Measurements from ENCODE around the gene PDLIM3.
"Not testable (repeated sequence)": the region's sequence is repeated elsewhere in the genome, so short reads cannot be mapped to it uniquely, and the experiment has no call there.

Gene PDLIM3

GRCh38 chr4:185552254-185552653 is 16.9 kb upstream of the PDLIM3 start:
- DNase-seq, result no peak

- DNase-seq, result no peak
Observed at GRCh38 chr4:185550933-185551332, 15.6 kb upstream of the PDLIM3 start.

- DNase-seq, result no peak
Observed at GRCh38 chr4:185549095-185549639, 13.9 kb upstream of the PDLIM3 start.

GRCh38 chr4:185548587-185548986 is 13.3 kb upstream of the PDLIM3 start:
- no peak for DNase-seq

DNA sequence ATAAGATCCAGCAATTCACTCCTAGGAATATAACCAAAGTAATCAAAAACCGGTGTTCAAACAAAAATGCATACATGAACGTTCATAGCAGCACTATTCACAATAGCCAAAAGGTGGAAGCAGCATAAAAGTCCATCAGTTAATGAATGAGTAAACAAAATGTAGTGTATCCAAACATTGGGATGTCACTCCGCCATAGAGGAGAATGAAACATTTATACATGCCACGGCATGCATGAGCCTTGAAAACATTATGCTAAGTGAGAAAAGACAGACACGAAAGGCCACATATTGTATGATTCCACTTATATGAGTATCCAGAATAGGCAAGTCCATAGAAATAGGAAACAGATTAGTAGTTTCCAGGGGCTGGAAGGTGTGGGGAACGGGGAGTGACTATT is 11.0 kb upstream of the PDLIM3 start:
- no peak for DNase-seq

- no peak for DNase-seq
Observed at GRCh38 chr4:185542626-185543315, 7.5 kb upstream of the PDLIM3 start.

- DNase-seq, result no peak
Observed at GRCh38 chr4:185541251-185541727, 6.0 kb upstream of the PDLIM3 start.

- DNase-seq, result no peak
Observed at GRCh38 chr4:185540487-185541120, 5.3 kb upstream of the PDLIM3 start.

DNA sequence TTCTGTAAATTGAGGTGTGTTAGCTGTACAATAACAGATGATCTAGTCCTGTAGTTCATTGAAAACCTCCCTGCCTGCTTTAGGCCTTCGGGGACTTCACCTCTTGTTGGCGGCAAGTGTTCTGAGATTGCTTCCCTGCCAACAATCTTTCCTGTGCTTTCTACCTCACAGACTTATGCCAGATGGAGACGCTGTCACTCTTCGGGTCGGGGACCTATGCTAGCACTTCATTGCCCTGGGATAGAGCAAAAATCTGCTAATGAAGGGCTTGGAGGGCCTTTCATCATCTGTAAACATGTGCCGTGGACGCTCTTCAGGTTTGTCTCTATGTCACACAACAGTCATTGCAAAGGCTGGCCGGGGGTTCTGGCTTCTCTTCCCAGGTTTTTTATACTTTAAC is 4.7 kb upstream of the PDLIM3 start:
- DNase-seq, result no peak

DNA sequence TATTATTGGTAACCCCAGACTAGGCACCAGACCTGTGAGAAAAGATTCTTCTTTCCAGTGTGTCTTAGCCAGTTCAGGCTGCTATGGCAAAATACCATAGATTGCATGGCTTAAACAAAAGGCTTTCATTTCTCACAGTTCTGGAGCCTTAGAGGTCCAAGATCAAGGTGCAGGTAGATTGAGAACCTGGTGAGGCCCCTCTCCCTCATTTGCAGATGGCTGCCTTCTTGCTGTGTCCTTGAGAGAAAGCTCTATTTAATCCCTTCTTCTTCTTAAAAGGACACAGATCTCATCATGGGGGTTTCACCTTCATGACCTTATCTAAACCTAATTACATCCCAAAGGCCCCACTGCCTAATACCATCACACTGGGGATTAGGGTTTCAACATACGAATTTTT is 3.5 kb upstream of the PDLIM3 start:
- DNase-seq, result no peak

GRCh38 chr4:185536411-185536709 is 1.1 kb upstream of the PDLIM3 start:
- DNase-seq, result no peak

GRCh38 chr4:185535612-185536410 is 504 bp upstream of the PDLIM3 start:
- DNase-seq, result no peak

DNA sequence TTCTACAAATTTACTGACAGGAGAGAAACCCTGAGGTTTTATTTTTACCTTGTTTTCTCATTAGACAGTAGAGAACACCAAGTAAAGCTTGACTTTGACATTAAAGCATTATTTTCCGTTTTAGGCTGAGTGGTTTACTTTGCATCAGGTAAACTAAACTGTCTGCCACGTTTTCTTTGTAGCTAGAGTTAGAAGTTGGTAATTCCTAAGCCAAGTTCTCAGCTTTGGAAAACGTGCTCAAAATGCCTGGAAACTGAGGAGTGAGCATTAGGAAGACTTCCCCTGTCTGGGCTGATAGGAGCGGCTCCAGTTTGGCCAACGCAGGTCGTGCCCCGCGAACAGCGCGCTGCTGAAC is 819 bp downstream of the PDLIM3 start:
- no peak for DNase-seq

GRCh38 chr4:185532795-185533324 is 2.4 kb downstream of the PDLIM3 start:
- no peak for DNase-seq

GRCh38 chr4:185532293-185532692 is 3.0 kb downstream of the PDLIM3 start:
- no peak for DNase-seq

DNA sequence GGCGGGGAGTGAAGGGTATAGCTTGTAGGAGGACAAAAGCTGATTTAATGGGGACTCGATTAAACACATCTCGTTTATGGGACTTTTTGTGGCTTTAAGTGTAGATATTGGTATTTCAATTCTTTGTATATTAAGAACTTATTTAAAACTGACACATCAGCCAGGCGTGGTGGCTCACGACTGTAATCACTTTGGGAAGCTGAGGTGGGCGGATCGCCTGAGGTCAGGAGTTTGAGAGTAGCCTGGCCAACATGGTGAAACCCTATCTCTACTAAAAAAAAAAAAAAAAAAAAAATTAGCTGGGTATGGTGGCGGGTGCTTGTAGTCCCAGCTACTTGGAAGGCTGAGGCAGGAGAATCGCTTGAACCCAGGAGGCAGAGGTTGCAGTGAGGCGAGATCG is 3.7 kb downstream of the PDLIM3 start:
- DNase-seq, result not testable (repeated sequence)

- no peak for DNase-seq
Observed at GRCh38 chr4:185529413-185529812, 5.9 kb downstream of the PDLIM3 start.

DNA sequence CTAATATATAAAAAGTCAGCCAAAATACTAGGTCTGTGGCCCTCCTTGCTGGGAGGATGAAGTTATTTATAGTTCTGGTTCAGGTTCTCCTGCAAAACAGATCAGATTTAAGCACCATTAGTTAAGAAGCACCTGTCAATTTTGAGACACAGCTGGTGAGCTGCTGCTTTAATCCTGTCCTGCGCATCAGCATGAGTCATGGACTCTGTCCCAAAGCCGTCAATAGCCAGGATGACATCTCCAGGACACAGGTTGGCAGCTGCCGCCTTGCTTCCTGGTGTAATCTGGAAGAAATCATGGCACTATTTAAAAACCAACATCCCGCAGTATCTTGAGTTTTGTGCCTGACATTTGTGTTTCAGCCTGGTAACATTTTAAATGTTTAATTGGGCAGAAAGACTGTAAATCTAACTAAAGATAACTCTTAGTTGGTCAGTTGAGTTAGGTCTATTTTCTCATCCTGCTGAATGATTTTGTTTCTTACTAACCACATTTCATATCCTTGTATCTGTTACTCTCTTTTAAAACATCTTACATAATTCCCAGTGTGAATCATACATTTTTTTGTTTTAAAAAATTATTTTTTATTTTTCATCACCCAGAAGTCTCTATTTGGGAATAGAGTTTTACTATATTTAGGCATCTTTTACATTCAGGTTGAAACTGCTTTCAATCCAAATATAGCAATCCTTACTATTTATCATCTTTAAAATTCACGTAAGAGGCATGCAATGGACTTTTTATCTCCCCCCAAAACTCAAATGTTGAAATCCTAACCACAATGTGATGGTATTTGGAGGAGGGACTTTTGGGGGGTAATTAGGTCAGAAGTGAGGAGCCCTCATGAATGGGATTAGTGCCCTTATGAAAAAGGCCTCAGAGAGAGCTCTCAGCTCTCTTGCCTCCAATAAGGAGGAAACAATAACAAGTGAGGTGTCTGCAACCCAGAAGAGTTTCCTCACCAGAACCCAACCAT is 10.1 kb downstream of the PDLIM3 start:
- no peak for DNase-seq

- DNase-seq, result no peak
Observed at GRCh38 chr4:185523862-185524261, 11.4 kb downstream of the PDLIM3 start.

- DNase-seq, result no peak
Observed at GRCh38 chr4:185522451-185522850, 12.9 kb downstream of the PDLIM3 start.

GRCh38 chr4:185520119-185520518 is 15.2 kb downstream of the PDLIM3 start:
- no peak for DNase-seq

GRCh38 chr4:185518494-185518893 is 16.8 kb downstream of the PDLIM3 start:
- DNase-seq, result no peak

Data from CD4-positive, alpha-beta T cell treated with Interleukin-12 subunit alpha and Interleukin-12 subunit beta, for 1 hour (primary cell).